ENCODE results near the gene MZT1. TPM values are rescaled to one million over a fixed set of nuclear protein-coding genes. Genes with fewer than 3 reads are reported as not detected.

The MZT1 gene
- total RNA-seq, 1 donor from 2014 or later, result 5.5 TPM

- DNase-seq (ENCODE audit: low spot score), result no peak
These were observed 40.7 kb downstream of the MZT1 start for GRCh38 chr13:72686766-72687165.

- DNase-seq (ENCODE audit: low spot score), result no peak
These were observed 47.1 kb downstream of the MZT1 start for GRCh38 chr13:72680353-72680752.

- DNase-seq (ENCODE audit: low spot score), result no peak
These were observed 49.1 kb downstream of the MZT1 start for GRCh38 chr13:72678312-72678711.

GRCh38 chr13:72677431-72677830, 50.0 kb downstream of the MZT1 start:
- DNase-seq (ENCODE audit: low spot score), result no peak

GRCh38 chr13:72666391-72666790, 61.0 kb downstream of the MZT1 start:
- no peak for DNase-seq (ENCODE audit: low spot score)

GRCh38 chr13:72662548-72662947, 64.9 kb downstream of the MZT1 start:
- DNase-seq (ENCODE audit: low spot score), result no peak

Other genes with a start within 250 kb of the MZT1 start
- gene BORA, start 294 bp upstream of the MZT1 start, total RNA-seq, result 1.9 TPM
- gene DIS3, start 54.3 kb upstream of the MZT1 start, total RNA-seq, result 26.3 TPM
- 17.1 TPM for gene PIBF1, start 54.5 kb upstream of the MZT1 start, total RNA-seq